ENCODE data around the gene RBM23. TPM values are rescaled to one million over a fixed set of nuclear protein-coding genes. Genes with fewer than 3 reads are reported as not detected.

RBM23 gene
- total and polyA plus RNA-seq, 9 of the 15 experiments (the other 6 are each of a cell fraction or from before 2014, with no cell fraction given) = 46.0 to 102 (median 58.5) TPM

DNA sequence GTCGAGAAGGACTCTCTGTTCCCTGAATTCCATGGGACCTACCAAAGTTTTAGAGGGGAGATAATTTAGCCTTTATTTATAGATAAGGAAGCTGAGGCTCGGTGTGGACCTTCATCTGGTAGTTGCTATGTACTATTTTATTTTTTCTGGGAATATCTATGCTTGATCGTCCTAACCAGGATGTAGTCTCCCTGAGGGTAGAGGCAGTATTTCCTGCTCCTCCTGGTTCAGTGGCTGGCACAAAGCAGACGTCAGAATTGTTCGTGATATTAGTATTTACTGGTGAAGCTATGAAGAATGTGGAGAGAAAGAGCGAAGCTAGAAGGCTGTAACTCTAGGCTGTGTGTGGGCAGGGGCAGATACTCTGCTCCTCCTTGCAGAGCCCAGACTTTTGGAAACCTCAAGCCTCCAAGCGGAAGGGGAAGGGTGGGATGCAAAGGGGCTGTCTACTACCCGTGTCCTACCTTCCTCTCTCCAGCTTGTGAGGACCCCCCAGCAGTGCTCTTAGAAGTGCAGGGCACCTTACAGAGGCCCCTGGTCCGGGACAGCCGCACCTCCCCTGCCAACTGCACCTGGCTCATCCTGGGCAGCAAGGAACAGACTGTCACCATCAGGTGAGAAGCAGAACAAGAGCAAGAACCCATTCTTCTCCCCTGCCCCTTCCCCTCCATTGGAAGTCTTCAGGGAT, 46.0 kb downstream of the RBM23 start (continued):
- no peak for TF ChIP-seq TRIM28 (IDR thresholded peaks at IDR 0.05)
- no peak for TF ChIP-seq NFRKB (IDR thresholded peaks at IDR 0.05; ENCODE audit: low read depth)
- TF ChIP-seq GABPA (tag; conservative IDR thresholded peaks at IDR 0.05; ENCODE audit: low read depth) = peak; percentile 9; the same call in 1 of the 2 replicates
- TF ChIP-seq JUND (IDR thresholded peaks at IDR 0.05; ENCODE audit: borderline replicate concordance, low read depth, low read length) = no peak
- no peak for TF ChIP-seq JUND (tag; IDR thresholded peaks at IDR 0.05; ENCODE audit: borderline replicate concordance, low read depth, low read length)
- no peak for TF ChIP-seq CXXC5 (CRISPR knock-in tag; IDR thresholded peaks at IDR 0.05)
- no peak for TF ChIP-seq MBD2 (IDR thresholded peaks at IDR 0.05; ENCODE audit: borderline replicate concordance, low read depth)
- no peak for TF ChIP-seq ZNF561 (CRISPR knock-in tag; conservative IDR thresholded peaks at IDR 0.05)
- no peak for TF ChIP-seq RAD51 (IDR thresholded peaks at IDR 0.05; ENCODE audit: borderline replicate concordance, low read depth)
- no peak for TF ChIP-seq TAF15 (IDR thresholded peaks at IDR 0.05; ENCODE audit: low read depth, low read length)
- no peak for TF ChIP-seq KAT8 (IDR thresholded peaks at IDR 0.05; ENCODE audit: low read depth)
- TF ChIP-seq RBM22 (IDR thresholded peaks at IDR 0.05; ENCODE audit: low read depth, low read length, poor library complexity, severe bottlenecking) = no peak
- TF ChIP-seq RFX5 (IDR thresholded peaks at IDR 0.05; ENCODE audit: low read depth, low read length) = no peak
- TF ChIP-seq, protein P1, sequence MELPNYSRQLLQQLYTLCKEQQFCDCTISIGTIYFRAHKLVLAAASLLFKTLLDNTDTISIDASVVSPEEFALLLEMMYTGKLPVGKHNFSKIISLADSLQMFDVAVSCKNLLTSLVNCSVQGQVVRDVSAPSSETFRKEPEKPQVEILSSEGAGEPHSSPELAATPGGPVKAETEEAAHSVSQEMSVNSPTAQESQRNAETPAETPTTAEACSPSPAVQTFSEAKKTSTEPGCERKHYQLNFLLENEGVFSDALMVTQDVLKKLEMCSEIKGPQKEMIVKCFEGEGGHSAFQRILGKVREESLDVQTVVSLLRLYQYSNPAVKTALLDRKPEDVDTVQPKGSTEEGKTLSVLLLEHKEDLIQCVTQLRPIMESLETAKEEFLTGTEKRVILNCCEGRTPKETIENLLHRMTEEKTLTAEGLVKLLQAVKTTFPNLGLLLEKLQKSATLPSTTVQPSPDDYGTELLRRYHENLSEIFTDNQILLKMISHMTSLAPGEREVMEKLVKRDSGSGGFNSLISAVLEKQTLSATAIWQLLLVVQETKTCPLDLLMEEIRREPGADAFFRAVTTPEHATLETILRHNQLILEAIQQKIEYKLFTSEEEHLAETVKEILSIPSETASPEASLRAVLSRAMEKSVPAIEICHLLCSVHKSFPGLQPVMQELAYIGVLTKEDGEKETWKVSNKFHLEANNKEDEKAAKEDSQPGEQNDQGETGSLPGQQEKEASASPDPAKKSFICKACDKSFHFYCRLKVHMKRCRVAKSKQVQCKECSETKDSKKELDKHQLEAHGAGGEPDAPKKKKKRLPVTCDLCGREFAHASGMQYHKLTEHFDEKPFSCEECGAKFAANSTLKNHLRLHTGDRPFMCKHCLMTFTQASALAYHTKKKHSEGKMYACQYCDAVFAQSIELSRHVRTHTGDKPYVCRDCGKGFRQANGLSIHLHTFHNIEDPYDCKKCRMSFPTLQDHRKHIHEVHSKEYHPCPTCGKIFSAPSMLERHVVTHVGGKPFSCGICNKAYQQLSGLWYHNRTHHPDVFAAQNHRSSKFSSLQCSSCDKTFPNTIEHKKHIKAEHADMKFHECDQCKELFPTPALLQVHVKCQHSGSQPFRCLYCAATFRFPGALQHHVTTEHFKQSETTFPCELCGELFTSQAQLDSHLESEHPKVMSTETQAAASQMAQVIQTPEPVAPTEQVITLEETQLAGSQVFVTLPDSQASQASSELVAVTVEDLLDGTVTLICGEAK (IDR thresholded peaks at IDR 0.05) = no peak
- TF ChIP-seq, protein P1 (CRISPR knock-in tag; IDR thresholded peaks at IDR 0.05) = no peak
- TF ChIP-seq, protein P2, sequence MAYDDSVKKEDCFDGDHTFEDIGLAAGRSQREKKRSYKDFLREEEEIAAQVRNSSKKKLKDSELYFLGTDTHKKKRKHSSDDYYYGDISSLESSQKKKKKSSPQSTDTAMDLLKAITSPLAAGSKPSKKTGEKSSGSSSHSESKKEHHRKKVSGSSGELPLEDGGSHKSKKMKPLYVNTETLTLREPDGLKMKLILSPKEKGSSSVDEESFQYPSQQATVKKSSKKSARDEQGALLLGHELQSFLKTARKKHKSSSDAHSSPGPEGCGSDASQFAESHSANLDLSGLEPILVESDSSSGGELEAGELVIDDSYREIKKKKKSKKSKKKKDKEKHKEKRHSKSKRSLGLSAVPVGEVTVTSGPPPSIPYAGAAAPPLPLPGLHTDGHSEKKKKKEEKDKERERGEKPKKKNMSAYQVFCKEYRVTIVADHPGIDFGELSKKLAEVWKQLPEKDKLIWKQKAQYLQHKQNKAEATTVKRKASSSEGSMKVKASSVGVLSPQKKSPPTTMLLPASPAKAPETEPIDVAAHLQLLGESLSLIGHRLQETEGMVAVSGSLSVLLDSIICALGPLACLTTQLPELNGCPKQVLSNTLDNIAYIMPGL (CRISPR knock-in tag; IDR thresholded peaks at IDR 0.05) = no peak
- TF ChIP-seq C11orf30 (IDR thresholded peaks at IDR 0.05; ENCODE audit: low read depth) = no peak
- 0 out of 2 replicates have a peak, but pooled peaks have one; percentile 33 for TF ChIP-seq ETV5 (CRISPR knock-in tag; IDR thresholded peaks at IDR 0.05; ENCODE audit: low read depth)
- TF ChIP-seq TEAD2 (tag; IDR thresholded peaks at IDR 0.05) = no peak
- no peak for TF ChIP-seq DIDO1 (tag; IDR thresholded peaks at IDR 0.05; ENCODE audit: low read depth)

Measured in K562 (cell line).